Transverse colon (tissue), 4 donors: Measurements from ENCODE around the gene CDC42BPG. TPM values are rescaled to one million over a fixed set of nuclear protein-coding genes. Genes with fewer than 3 reads are reported as not detected.

Experiments
- DNase-seq: peaks from one replicate; pipeline ENCODE4 v3.0.0-alpha.2; 2019
- H3K27ac ChIP-seq, 4 donors: fragments of 200-600 bp; sonication (generic); 2 replicates each; pipeline ENCODE4 v1.5.1; 2016 to 2018; ENCODE audit warnings: inconsistent platforms in 4 of 4
- H3K27me3 ChIP-seq: fragments of 200-600 bp; sonication (generic); 2 replicates; pipeline ENCODE4 v1.5.1; 2017; ENCODE audit warnings: inconsistent platforms
- H3K36me3 ChIP-seq, 4 donors: fragments of 200-600 bp; sonication (generic); 2 replicates each; pipeline ENCODE4 v1.5.1; 2017 to 2019; ENCODE audit warnings: inconsistent platforms in 4 of 4
- H3K4me1 ChIP-seq, 4 donors: fragments of 200-600 bp; sonication (generic); 2 replicates each; pipeline ENCODE4 v1.5.1; 2017 to 2020; ENCODE audit warnings: inconsistent platforms in 4 of 4
- H3K4me3 ChIP-seq, 4 donors: fragments of 200-600 bp; sonication (generic); 1 replicate in 1 of 4; 2 replicates in 3 of 4; pipeline versions ENCODE4 v1.5.1 to v1.6.1; 2017 to 2019; ENCODE audit warnings: inconsistent platforms in 4 of 4
- H3K9me3 ChIP-seq, 2 donors: fragments of 200-600 bp; sonication (generic); 2 replicates each; pipeline ENCODE4 v1.5.1; 2017 to 2019; ENCODE audit warnings: inconsistent platforms in 2 of 2
- CTCF ChIP-seq, 5 experiments: fragments of 200-600 bp in 3 of 5; fragments of 450-650 bp in 2 of 5; sonication (generic) in 3 of 5; IDR thresholded peaks; 1 replicate in 2 of 5; 2 replicates in 3 of 5; pipeline ENCODE4 v1.5.1; 2016 to 2017; ENCODE audit warnings: antibody characterized with exemption in 5 of 5, inconsistent platforms in 3 of 5, mild to moderate bottlenecking in 2 of 5, moderate library complexity in 1 of 5
- EP300 ChIP-seq: sonication (generic); formaldehyde crosslinking; IDR thresholded peaks from one replicate; pipeline ENCODE4 v1.6.1; 2017; ENCODE audit warnings: antibody characterized with exemption, low read depth
- POLR2A ChIP-seq: fragments of 450-650 bp; IDR thresholded peaks from one replicate; pipeline ENCODE4 v1.6.1; 2016; ENCODE audit warnings: antibody characterized with exemption, mild to moderate bottlenecking, moderate library complexity
- POLR2AphosphoS5 ChIP-seq, 3 donors: sonication (generic); formaldehyde crosslinking; IDR thresholded peaks; one replicate each; pipeline ENCODE4 v1.6.1; 2016; ENCODE audit warnings: antibody characterized with exemption in 3 of 3
- WGBS, 2 donors: methylation state at CpG; one replicate each; pipeline ENCODE4 v1.1.5; 2018; ENCODE audit warnings: low coverage in 1 of 2; 5-methylcytosine and 5-hydroxymethylcytosine counted together
- in situ Hi-C, 4 donors: fragments of 200-750 bp; cut with MboI; loops; one replicate each; pipeline versions ENCODE4 v1.15.0 to v1.15.1; 2017; ENCODE audit warnings: low sequenced_read_pairs in 3 of 4, low pct_ligation_motif_present in 1 of 4, low pct_unique_long_range_greater_than_20kb in 1 of 4
- intact Hi-C: fragments of 100-400 bp; cut with DNase I; formaldehyde crosslinking; loops from one replicate; pipeline ENCODE4 v1.15.1; 2023; ENCODE audit warnings: low total_unique reads
- total RNA-seq, 4 donors: library from RNA; depleted of rRNA; stranded (reverse); fragments of >200 nt; gene quantifications; one replicate each; pipeline ENCODE4 v1.1.0, GENCODE V29; 2016

Gene CDC42BPG
- total RNA-seq, 4 donors from 2014 or later = 32.6 to 82.3 (median 46.9) TPM

- in situ Hi-C loops (no loop called here), intact Hi-C loops (no loop called here)
- WGBS, 2 donors = 81% methylated on average over 25 of the region's 29 CpGs; no CpG with 5 or more reads in 1 of the 2 donors
- Histone ChIP-seq H3K36me3 (no peaks in the 10 kb centered on the region), H3K9me3 (no peaks in the 10 kb centered on the region), H3K27me3 (no peaks in the 10 kb centered on the region), H3K4me3 (no peak overlapping the region), H3K4me1 (no peaks in the 10 kb centered on the region), H3K27ac (no peak overlapping the region)
- TF ChIP-seq CTCF (IDR thresholded peaks at IDR 0.05) (no peak), POLR2A (no peak), EP300 (no peak), POLR2AphosphoS5 (IDR thresholded peaks at IDR 0.05) (no peak)
- no peak for DNase-seq
Measured at GRCh38 chr11:64834723-64835615, 9.5 kb downstream of the CDC42BPG start.

DNA sequence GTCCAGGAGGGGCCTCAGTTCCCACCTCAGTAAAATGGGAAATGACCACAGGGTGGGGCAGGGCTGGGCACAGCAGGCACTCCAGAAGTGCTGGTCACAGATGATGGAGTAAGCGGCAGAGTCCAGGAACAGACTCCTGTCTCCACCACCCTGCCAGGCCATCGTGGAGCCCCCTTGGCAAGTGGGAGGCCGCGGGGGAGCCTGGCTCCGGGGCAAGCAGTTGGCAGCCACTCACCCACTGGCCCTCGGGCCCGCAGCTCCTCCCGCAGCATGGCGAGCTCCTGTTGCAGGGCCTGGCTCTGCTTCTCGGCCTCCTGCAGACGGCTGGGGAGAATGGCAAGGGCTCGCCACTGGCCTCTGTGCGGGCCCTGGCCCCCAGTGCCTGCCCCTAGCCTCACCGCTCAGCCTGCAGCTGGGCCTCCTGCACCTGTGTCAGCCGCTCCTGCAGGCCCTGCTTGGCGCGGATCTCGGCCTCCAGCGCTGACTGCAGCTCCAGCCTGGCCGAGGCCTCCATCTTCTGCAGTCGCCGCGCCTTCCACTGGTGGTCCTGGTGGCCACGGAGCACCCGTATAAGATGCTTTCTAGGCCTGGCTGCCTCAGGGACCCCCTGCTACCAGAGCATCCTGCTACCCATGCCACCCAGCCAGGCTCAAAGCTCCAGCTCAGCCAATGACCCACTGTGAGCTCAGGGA is 10.3 kb downstream of the CDC42BPG start:
- in situ Hi-C loops = no loop called here
- TF ChIP-seq CTCF (IDR thresholded peaks at IDR 0.05) (no peak), POLR2AphosphoS5 (IDR thresholded peaks at IDR 0.05) (no peak), POLR2A (no peak), EP300 (no peak)
- peaks cover 0 to 5% (median 0%) of the 10 kb centered on the region in 4 donors for H3K36me3 ChIP-seq

GRCh38 chr11:64833509-64833908 is 10.9 kb downstream of the CDC42BPG start:
- Histone ChIP-seq H3K27me3 (no peaks in the 10 kb centered on the region), H3K27ac (no peak overlapping the region), H3K4me1 (no peaks in the 10 kb centered on the region), H3K36me3 (peaks cover 0 to 7% (median 0%) of the 10 kb centered on the region in 4 donors), H3K9me3 (no peaks in the 10 kb centered on the region), H3K4me3 (no peak overlapping the region)
- DNase-seq = no peak
- in situ Hi-C loops = no loop called here
- TF ChIP-seq POLR2A (no peak), EP300 (no peak), CTCF (IDR thresholded peaks at IDR 0.05) (no peak), POLR2AphosphoS5 (IDR thresholded peaks at IDR 0.05) (no peak)
- WGBS, 2 donors = 88% methylated on average over 10 of the region's 10 CpGs; no CpG with 5 or more reads in 1 of the 2 donors
- intact Hi-C loops = no loop called here

More for the DNA sequence above, 10.3 kb downstream of the CDC42BPG start:
- WGBS, 2 donors = 95 to 100% methylated on average over 1 to 25 of the region's 25 CpGs
- no peak for DNase-seq
- no peaks in the 10 kb centered on the region for H3K27me3 ChIP-seq
- no peak overlapping the region for H3K27ac ChIP-seq
- H3K9me3 ChIP-seq = no peaks in the 10 kb centered on the region
- no peak overlapping the region for H3K4me3 ChIP-seq
- no peaks in the 10 kb centered on the region for H3K4me1 ChIP-seq
- intact Hi-C loops = no loop called here

- intact Hi-C loops = no loop called here
- in situ Hi-C loops = no loop called here
- H3K4me1 ChIP-seq = no peaks in the 10 kb centered on the region
- no peak overlapping the region for H3K4me3 ChIP-seq
- TF ChIP-seq POLR2AphosphoS5 (IDR thresholded peaks at IDR 0.05) (no peak), POLR2A (no peak), EP300 (no peak), CTCF (IDR thresholded peaks at IDR 0.05) (no peak)
- WGBS, 2 donors = 100% methylated on average over 3 of the region's 12 CpGs; no CpG with 5 or more reads in 1 of the 2 donors
- no peak for DNase-seq
- no peak overlapping the region for H3K27ac ChIP-seq
- peaks cover 0 to 7% (median 0%) of the 10 kb centered on the region in 4 donors for H3K36me3 ChIP-seq
- H3K27me3 ChIP-seq = no peaks in the 10 kb centered on the region
- H3K9me3 ChIP-seq = no peaks in the 10 kb centered on the region
Measured at GRCh38 chr11:64833198-64833502, 11.3 kb downstream of the CDC42BPG start.
